PFSK-1 (cell line): ENCODE data around the gene SARDH.

ENCODE experiments used
- FOXP2 ChIP-seq: optimal IDR thresholded peaks from 2 replicates; pipeline ENCODE3; 2011; ENCODE audit warnings: borderline replicate concordance, control low read depth, inconsistent platforms; ENCODE audit not compliant: insufficient read depth; ENCODE audit errors: extremely low read length, extremely low read depth
- POLR2AphosphoS5 ChIP-seq: IDR thresholded peaks from 2 replicates; pipeline ENCODE4 v1.6.1; 2012; ENCODE audit warnings: low read depth, mild to moderate bottlenecking, control low read depth, low read length, moderate library complexity
- SIN3A ChIP-seq: IDR thresholded peaks from 2 replicates; pipeline ENCODE4 v1.6.1; 2012; ENCODE audit warnings: mild to moderate bottlenecking, low read length, moderate library complexity, borderline replicate concordance; ENCODE audit not compliant: insufficient read depth
- TAF1 ChIP-seq: IDR thresholded peaks from 2 replicates; pipeline ENCODE4 v1.6.1; 2012; ENCODE audit warnings: low read length, control low read depth, borderline replicate concordance; ENCODE audit not compliant: insufficient read depth
- TF ChIP-seq, protein P1 (sequence below), 2 experiments: IDR thresholded peaks; 2 replicates each; pipeline versions ENCODE4 v1.6.1 to v1.8.0; 2011 to 2012; ENCODE audit warnings: low read depth in 2 of 2, low read length in 2 of 2, control low read depth in 1 of 2, inconsistent platforms in 1 of 2, mild to moderate bottlenecking in 1 of 2, moderate library complexity in 1 of 2; ENCODE audit not compliant: insufficient read depth in 1 of 2

SARDH gene

DNA sequence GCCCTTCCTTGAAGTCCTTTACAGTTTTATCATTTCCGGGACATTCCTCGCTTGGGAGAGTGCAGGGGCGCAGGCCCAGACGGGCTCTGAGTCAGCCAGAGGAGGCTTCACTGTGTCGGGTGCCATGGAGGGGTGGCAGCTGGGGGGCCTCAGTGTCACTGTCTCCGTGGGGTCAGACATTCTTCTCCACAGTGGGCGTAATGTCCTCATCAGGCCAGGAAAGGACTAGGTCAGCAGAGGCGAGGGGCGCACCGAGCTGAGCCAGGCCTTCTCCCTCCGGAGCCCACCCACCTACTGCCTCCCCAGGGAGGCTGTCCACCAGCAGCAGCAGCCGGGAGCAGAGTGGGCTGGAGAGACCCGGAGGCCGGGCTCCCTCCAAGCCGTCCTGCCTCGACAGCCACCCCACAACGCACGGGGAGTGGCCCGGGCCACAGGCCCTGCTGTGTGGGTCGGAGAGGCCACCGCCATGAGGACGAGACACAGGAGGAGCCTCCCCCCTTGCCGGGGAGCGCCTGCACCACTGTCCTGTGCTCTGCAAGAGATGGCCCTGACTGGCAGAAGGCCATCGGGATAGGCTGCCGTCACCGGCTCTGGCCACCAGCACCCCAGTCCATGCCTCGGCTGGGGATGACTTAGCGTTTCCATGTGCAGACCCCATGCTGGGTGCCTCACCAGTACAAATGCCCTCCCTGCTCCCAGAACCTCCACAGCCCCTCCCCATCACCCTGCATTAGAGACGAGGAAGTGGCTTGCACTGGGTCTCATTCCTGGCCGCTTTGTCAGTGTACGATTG is 26.5 kb downstream of the SARDH start:
- TF ChIP-seq SIN3A: no peak
- TF ChIP-seq, protein P1, sequence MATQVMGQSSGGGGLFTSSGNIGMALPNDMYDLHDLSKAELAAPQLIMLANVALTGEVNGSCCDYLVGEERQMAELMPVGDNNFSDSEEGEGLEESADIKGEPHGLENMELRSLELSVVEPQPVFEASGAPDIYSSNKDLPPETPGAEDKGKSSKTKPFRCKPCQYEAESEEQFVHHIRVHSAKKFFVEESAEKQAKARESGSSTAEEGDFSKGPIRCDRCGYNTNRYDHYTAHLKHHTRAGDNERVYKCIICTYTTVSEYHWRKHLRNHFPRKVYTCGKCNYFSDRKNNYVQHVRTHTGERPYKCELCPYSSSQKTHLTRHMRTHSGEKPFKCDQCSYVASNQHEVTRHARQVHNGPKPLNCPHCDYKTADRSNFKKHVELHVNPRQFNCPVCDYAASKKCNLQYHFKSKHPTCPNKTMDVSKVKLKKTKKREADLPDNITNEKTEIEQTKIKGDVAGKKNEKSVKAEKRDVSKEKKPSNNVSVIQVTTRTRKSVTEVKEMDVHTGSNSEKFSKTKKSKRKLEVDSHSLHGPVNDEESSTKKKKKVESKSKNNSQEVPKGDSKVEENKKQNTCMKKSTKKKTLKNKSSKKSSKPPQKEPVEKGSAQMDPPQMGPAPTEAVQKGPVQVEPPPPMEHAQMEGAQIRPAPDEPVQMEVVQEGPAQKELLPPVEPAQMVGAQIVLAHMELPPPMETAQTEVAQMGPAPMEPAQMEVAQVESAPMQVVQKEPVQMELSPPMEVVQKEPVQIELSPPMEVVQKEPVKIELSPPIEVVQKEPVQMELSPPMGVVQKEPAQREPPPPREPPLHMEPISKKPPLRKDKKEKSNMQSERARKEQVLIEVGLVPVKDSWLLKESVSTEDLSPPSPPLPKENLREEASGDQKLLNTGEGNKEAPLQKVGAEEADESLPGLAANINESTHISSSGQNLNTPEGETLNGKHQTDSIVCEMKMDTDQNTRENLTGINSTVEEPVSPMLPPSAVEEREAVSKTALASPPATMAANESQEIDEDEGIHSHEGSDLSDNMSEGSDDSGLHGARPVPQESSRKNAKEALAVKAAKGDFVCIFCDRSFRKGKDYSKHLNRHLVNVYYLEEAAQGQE (IDR thresholded peaks at IDR 0.05; ENCODE audit: insufficient read depth in 1 of 2, low read depth in 2 of 2, low read length in 2 of 2): no peak
- TF ChIP-seq TAF1: no peak
- no peak for TF ChIP-seq POLR2AphosphoS5
- TF ChIP-seq FOXP2: no peak

DNA sequence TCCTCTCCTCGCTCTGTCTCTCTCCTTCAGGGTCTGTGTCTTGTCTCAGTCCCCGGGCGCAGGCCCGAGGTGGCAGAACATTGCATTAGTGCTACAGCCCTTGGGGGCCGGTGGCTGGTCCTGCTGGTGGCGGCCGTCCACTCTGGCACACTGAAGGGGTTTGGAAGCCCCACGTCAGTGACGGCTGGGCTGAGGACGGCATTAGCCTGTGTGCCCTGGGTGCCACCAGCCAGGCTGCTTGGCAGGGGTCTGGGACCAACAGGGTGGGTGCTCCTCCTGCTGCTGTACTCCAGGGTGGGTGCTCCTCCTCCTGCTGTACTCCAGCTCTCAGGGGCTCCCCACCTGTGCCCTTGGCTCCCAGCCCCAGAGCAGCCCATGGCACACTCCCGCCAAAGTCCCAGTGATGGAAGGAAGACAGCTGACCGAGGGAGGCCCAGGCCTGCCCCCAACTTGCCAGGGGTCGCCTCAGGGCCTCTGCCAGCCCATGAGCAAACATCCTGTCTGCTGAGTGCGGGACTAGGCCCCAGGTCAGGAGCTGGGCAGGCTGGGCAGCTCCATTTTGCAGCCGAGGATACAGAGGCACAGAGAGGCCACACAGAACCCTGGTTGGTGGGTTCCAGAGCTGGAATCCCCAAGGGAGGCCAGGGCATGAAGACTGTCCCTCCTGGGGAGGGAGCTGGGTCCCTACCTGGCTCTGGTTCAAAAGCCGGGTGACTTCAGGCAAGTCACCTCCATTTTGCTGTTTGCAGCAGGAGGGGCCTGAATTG is 27.3 kb downstream of the SARDH start:
- TF ChIP-seq POLR2AphosphoS5: no peak

DNA sequence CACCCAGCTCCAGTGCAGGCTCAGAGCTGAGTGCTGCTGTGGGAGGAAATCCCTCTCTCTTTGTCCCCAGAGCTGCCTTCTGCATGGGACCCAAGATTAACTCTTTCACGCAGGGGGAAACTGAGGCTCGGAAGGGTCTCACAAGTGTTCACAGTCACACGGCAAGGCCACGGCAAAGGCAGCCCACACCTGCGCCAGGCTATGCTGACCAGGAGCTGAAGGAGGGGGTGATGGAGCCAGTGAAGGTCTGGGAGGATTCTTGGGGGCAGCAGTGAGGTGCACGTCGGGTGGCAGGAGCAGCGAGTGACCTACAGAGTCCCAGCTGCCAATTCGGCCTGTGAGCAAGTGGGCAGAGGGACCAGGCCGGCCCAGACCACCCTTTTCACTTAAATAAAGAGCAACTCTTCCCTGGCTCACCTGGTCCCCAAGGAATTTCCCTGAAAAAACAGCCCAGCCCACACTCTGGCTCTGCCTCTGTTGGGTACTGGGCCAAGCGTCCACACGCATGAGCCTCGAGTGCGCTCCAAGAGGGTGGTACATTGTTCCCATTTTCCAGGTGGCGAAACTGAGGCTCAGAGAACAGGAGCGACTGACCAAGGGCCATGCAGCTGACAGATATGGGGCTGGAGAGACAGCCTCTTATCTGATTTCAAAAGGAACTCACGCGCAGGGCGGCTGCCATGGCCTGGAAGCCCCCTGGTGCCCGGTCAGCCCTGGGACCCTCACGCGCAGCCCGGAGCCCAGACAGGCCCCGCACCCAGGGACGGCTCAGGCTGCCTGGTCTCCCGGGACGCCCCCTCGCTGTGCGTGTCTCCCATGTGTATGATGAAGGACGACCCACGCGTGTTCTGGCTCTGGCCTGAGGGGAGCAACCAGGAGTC is 28.2 kb downstream of the SARDH start:
- TF ChIP-seq TAF1: no peak
- no peak for TF ChIP-seq POLR2AphosphoS5
- no peak for TF ChIP-seq SIN3A
- TF ChIP-seq, protein P1 (IDR thresholded peaks at IDR 0.05; ENCODE audit: insufficient read depth in 1 of 2, low read depth in 2 of 2, low read length in 2 of 2): no peak
- TF ChIP-seq FOXP2: no peak

DNA sequence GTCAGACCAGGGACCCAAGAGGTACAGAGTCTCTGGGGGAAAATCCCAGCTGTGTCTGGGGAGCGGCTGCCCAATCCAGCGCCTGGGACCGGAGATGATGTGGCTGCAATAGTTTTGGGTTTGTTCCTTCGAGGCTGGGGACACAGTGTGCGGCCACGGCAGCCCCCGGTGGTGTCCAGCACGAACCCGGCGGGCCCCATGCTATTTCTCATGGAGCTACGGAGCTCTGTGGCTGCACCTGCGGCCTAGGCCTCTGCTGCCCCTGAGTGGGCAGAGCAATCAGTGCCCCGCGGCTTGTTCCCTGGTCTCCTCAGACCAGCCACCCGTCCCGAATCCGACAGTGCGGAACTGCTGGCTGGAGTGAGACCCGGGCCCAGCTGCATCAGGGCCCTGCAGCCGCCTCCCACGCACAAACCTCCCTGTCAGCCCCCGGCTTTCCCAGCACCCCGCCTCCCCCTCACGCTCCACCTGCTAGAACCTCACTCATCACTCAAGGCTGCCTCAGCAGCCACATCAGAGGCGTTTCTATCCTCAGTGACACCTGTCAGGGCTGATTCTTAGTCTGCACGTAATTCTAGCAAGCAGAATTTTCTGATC is 29.0 kb downstream of the SARDH start:
- TF ChIP-seq POLR2AphosphoS5 (no peak), FOXP2 (no peak), TAF1 (no peak), SIN3A (no peak)
- TF ChIP-seq, protein P1 (IDR thresholded peaks at IDR 0.05; ENCODE audit: insufficient read depth in 1 of 2, low read depth in 2 of 2, low read length in 2 of 2): no peak
